ENCODE results near the gene G0S2. TPM values are rescaled to one million over a fixed set of nuclear protein-coding genes. Genes with fewer than 3 reads are reported as not detected.
"Not testable (repeated sequence)": the region's sequence is repeated elsewhere in the genome, so short reads cannot be mapped to it uniquely, and the experiment has no call there.

The G0S2 gene
- total RNA-seq, 2 experiments from 2014 or later: 6.4 to 6.8 TPM

- Mint-ChIP-seq H3K4me1 (ENCODE audit: low read depth) (peaks cover 14% of the 10 kb centered on the region), H3K4me3 (no peak overlapping the region), H3K36me3 (ENCODE audit: low read depth) (no peaks in the 10 kb centered on the region), H3K27ac (no peak overlapping the region), H3K27me3 (no peaks in the 10 kb centered on the region), H3K9me3 (no peaks in the 10 kb centered on the region)
- Histone ChIP-seq H3K36me3 (ENCODE audit: insufficient read depth, low read length) (no peaks in the 10 kb centered on the region), H3K27me3 (ENCODE audit: control insufficient read depth in 1 of 2, insufficient read depth in 2 of 2, low read length in 2 of 2) (no peaks in the 10 kb centered on the region), H3K4me3 (ENCODE audit: low read length) (no peak overlapping the region), H3K4me1 (ENCODE audit: insufficient read depth, low read length) (peaks cover 5% of the 10 kb centered on the region), H3K27ac (ENCODE audit: low read depth in 1 of 2, low read length in 2 of 2) (no peak overlapping the region), H3K9me3 (ENCODE audit: control insufficient read depth in 1 of 2, insufficient read depth in 1 of 2, low read length in 2 of 2) (no peaks in the 10 kb centered on the region)
- ATAC-seq (ENCODE audit: poor library complexity) (no peak), DNase-seq (no peak)
- CTCF ChIA-PET: no interaction called here
- intact Hi-C loops (cut with DNase I, micrococcal nuclease): no loop called here
- TF ChIP-seq CTCF (IDR thresholded peaks at IDR 0.05): no peak
- POLR2A ChIA-PET: interaction anchor here (0.7 kb wide), 1 partner anchor 1557 kb away, joined by 3 read pairs; no protein-coding TSS in a partner anchor
These were observed 21.9 kb downstream of the G0S2 start for GRCh38 chr1:209697126-209697525.

GRCh38 chr1:209700686-209701085 is 25.5 kb downstream of the G0S2 start:
- CTCF ChIA-PET; H3K4me3 Mint-ChIP-seq; H3K27me3 Mint-ChIP-seq; intact Hi-C loops (cut with DNase I, micrococcal nuclease); H3K36me3 ChIP-seq (ENCODE audit: insufficient read depth, low read length); H3K9me3 ChIP-seq (ENCODE audit: control insufficient read depth in 1 of 2, insufficient read depth in 1 of 2, low read length in 2 of 2); DNase-seq; H3K36me3 Mint-ChIP-seq (ENCODE audit: low read depth); H3K4me1 Mint-ChIP-seq (ENCODE audit: low read depth); H3K9me3 Mint-ChIP-seq; ATAC-seq (ENCODE audit: poor library complexity); H3K27ac ChIP-seq (ENCODE audit: low read depth in 1 of 2, low read length in 2 of 2); H3K4me1 ChIP-seq (ENCODE audit: insufficient read depth, low read length); H3K27ac Mint-ChIP-seq; POLR2A ChIA-PET; H3K4me3 ChIP-seq (ENCODE audit: low read length); H3K27me3 ChIP-seq (ENCODE audit: control insufficient read depth in 1 of 2, insufficient read depth in 2 of 2, low read length in 2 of 2): not testable (repeated sequence)

- ChIA-PET CTCF (no interaction called here), POLR2A (no interaction called here)
- no peaks in the 10 kb centered on the region for H3K27me3 Mint-ChIP-seq
- Histone ChIP-seq H3K36me3 (ENCODE audit: insufficient read depth, low read length) (no peaks in the 10 kb centered on the region), H3K27me3 (ENCODE audit: control insufficient read depth in 1 of 2, insufficient read depth in 2 of 2, low read length in 2 of 2) (no peaks in the 10 kb centered on the region), H3K27ac (ENCODE audit: low read depth in 1 of 2, low read length in 2 of 2) (no peak overlapping the region), H3K9me3 (ENCODE audit: control insufficient read depth in 1 of 2, insufficient read depth in 1 of 2, low read length in 2 of 2) (no peaks in the 10 kb centered on the region), H3K4me3 (ENCODE audit: low read length) (no peak overlapping the region), H3K4me1 (ENCODE audit: insufficient read depth, low read length) (no peaks in the 10 kb centered on the region)
- ATAC-seq (ENCODE audit: poor library complexity): no peak
- no peaks in the 10 kb centered on the region for H3K4me1 Mint-ChIP-seq (ENCODE audit: low read depth)
- no peak overlapping the region for H3K4me3 Mint-ChIP-seq
- intact Hi-C loops (cut with DNase I, micrococcal nuclease): no loop called here
- H3K36me3 Mint-ChIP-seq (ENCODE audit: low read depth): no peaks in the 10 kb centered on the region
- H3K9me3 Mint-ChIP-seq: no peaks in the 10 kb centered on the region
- no peak for DNase-seq
- H3K27ac Mint-ChIP-seq: no peak overlapping the region
- no peak for TF ChIP-seq CTCF (IDR thresholded peaks at IDR 0.05)
These were observed 27.6 kb downstream of the G0S2 start for GRCh38 chr1:209702832-209703231.

- Mint-ChIP-seq H3K9me3 (no peaks in the 10 kb centered on the region), H3K36me3 (ENCODE audit: low read depth) (no peaks in the 10 kb centered on the region), H3K27me3 (no peaks in the 10 kb centered on the region), H3K27ac (no peak overlapping the region), H3K4me3 (no peak overlapping the region), H3K4me1 (ENCODE audit: low read depth) (no peaks in the 10 kb centered on the region)
- no peak for TF ChIP-seq CTCF (IDR thresholded peaks at IDR 0.05)
- no peak overlapping the region for H3K4me3 ChIP-seq (ENCODE audit: low read length)
- POLR2A ChIA-PET: no interaction called here
- H3K4me1 ChIP-seq (ENCODE audit: insufficient read depth, low read length): no peaks in the 10 kb centered on the region
- ATAC-seq (ENCODE audit: poor library complexity): no peak
- no peaks in the 10 kb centered on the region for H3K9me3 ChIP-seq (ENCODE audit: control insufficient read depth in 1 of 2, insufficient read depth in 1 of 2, low read length in 2 of 2)
- CTCF ChIA-PET: no interaction called here
- no peaks in the 10 kb centered on the region for H3K27me3 ChIP-seq (ENCODE audit: control insufficient read depth in 1 of 2, insufficient read depth in 2 of 2, low read length in 2 of 2)
- intact Hi-C loops (cut with DNase I, micrococcal nuclease): no loop called here
- DNase-seq: no peak
- no peaks in the 10 kb centered on the region for H3K36me3 ChIP-seq (ENCODE audit: insufficient read depth, low read length)
- H3K27ac ChIP-seq (ENCODE audit: low read depth in 1 of 2, low read length in 2 of 2): no peak overlapping the region
These were observed 28.8 kb downstream of the G0S2 start for GRCh38 chr1:209703834-209704504.

Measured in CD4-positive, alpha-beta T cell (primary cell).